ENCODE data around the gene CLCNKA.

GRCh38 chr1:16075337-16076030 lies 53.6 kb downstream of the CLCNKA start:
- TF ChIP-seq CTCF (IDR thresholded peaks at IDR 0.05): no peak
- TF ChIP-seq RCOR1 (IDR thresholded peaks at IDR 0.05; ENCODE audit: low read length): no peak
- TF ChIP-seq EP300 (IDR thresholded peaks at IDR 0.05; ENCODE audit: borderline replicate concordance in 1 of 2, low read depth in 1 of 2, low read length in 1 of 2): no peak
- TF ChIP-seq CHD2 (IDR thresholded peaks at IDR 0.05; ENCODE audit: low read length, partially characterized antibody): no peak
- no peak for TF ChIP-seq ZBTB33 (IDR thresholded peaks at IDR 0.05; ENCODE audit: borderline replicate concordance, low read depth)
- TF ChIP-seq TAF1 (IDR thresholded peaks at IDR 0.05; ENCODE audit: borderline replicate concordance, low read depth, low read length): no peak
- no peak for TF ChIP-seq POLR2AphosphoS5 (IDR thresholded peaks at IDR 0.05; ENCODE audit: low read depth, low read length)
- TF ChIP-seq USF1 (IDR thresholded peaks at IDR 0.05; ENCODE audit: borderline replicate concordance, low read depth): no peak
- no peak for TF ChIP-seq GATA2 (CRISPR knock-in tag; IDR thresholded peaks at IDR 0.05)
- no peak for TF ChIP-seq EZH2phosphoT487 (IDR thresholded peaks at IDR 0.05; ENCODE audit: borderline replicate concordance, low read depth)
